Glutamatergic neuron (in vitro differentiated cells): ENCODE results near the gene SEC14L1. TPM values are rescaled to one million over a fixed set of nuclear protein-coding genes. Genes with fewer than 3 reads are reported as not detected.

Experiments used
- DNase-seq: peaks from one replicate; pipeline ENCODE4 v3.0.0; 2022
- H3K27ac Mint-ChIP-seq: one replicate; pipeline ENCODE4 v1.8.0; 2020; ENCODE audit warnings: mild to moderate bottlenecking, mixed read lengths, inconsistent platforms; ENCODE audit not compliant: unreplicated experiment
- H3K27me3 Mint-ChIP-seq: one replicate; pipeline ENCODE4 v1.8.0; 2020; ENCODE audit warnings: mild to moderate bottlenecking, moderate library complexity, mixed read lengths, inconsistent platforms; ENCODE audit not compliant: unreplicated experiment
- H3K36me3 Mint-ChIP-seq: one replicate; pipeline ENCODE4 v1.8.0; 2020; ENCODE audit warnings: mild to moderate bottlenecking, mixed read lengths, inconsistent platforms; ENCODE audit not compliant: unreplicated experiment
- H3K4me1 Mint-ChIP-seq: one replicate; pipeline ENCODE4 v1.8.0; 2020; ENCODE audit warnings: mild to moderate bottlenecking, low read depth, mixed read lengths, inconsistent platforms; ENCODE audit not compliant: unreplicated experiment
- H3K4me3 Mint-ChIP-seq: one replicate; pipeline ENCODE4 v1.8.0; 2020; ENCODE audit warnings: mild to moderate bottlenecking, mixed read lengths, inconsistent platforms; ENCODE audit not compliant: unreplicated experiment
- H3K9me3 Mint-ChIP-seq: one replicate; pipeline ENCODE4 v1.8.0; 2020; ENCODE audit warnings: mild to moderate bottlenecking, moderate library complexity, mixed read lengths, inconsistent platforms; ENCODE audit not compliant: unreplicated experiment
- total RNA-seq: library from RNA; stranded (reverse); fragmentation: NEBNext Ultra II Directional; extraction: Animal tissue kit (Norgen Biotek cat#: 25700); gene quantifications from one replicate; pipeline ENCODE4 v1.2.1, GENCODE V29; 2021; ENCODE audit not compliant: unreplicated experiment
- TF ChIP-seq, protein P1 (sequence below): fragments of 200-600 bp; sonication (generic); IDR thresholded peaks from one replicate; pipeline ENCODE4 v1.5.0; 2021; ENCODE audit not compliant: partially characterized antibody, unreplicated experiment

The SEC14L1 gene
- total RNA-seq, 1 donor from 2014 or later: 104 TPM

DNA sequence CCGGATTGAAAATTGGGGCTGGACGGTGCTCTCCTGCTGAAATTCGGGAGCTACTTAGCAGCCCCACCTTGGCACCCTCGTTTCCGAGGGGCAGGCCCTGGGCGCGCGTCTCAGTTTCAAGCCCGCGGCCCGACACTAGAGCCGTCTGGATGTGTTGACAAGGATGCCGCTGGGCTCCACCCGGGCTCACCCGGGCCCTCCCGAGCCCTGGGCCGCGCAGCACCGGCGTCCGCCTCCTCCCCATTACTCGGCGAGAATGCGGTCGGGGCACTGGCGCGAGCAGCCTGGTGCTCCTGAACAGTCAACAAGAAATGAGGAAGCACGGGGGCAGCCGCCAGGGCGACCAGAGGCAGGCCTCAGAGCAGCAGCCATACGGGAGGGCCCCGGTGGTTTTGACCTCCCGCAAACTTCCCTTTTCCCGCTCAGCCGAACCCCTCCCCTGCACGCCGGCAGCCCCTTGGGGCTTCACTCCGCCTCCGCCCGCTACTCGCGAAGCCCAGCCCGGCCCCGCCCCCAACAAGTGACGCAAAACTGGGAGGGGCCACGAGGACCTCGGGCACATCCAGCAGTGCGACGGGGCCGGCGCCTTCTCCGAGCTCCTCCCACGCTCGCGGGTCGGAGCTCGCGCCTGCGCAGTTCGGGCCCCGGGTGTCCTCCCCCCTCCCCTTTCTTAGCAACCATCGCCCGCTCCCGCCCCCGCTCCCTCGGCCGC, 447 bp upstream of the SEC14L1 start:
- peak overlapping the region; percentile 38 for H3K4me3 Mint-ChIP-seq
- H3K27ac Mint-ChIP-seq: peak overlapping the region; percentile 3
- H3K36me3 Mint-ChIP-seq: peaks cover 4% of the 10 kb centered on the region
- H3K4me1 Mint-ChIP-seq: no peaks in the 10 kb centered on the region
- peaks cover 9% of the 10 kb centered on the region for H3K9me3 Mint-ChIP-seq
- peaks cover 4% of the 10 kb centered on the region for H3K27me3 Mint-ChIP-seq
- TF ChIP-seq, protein P1, sequence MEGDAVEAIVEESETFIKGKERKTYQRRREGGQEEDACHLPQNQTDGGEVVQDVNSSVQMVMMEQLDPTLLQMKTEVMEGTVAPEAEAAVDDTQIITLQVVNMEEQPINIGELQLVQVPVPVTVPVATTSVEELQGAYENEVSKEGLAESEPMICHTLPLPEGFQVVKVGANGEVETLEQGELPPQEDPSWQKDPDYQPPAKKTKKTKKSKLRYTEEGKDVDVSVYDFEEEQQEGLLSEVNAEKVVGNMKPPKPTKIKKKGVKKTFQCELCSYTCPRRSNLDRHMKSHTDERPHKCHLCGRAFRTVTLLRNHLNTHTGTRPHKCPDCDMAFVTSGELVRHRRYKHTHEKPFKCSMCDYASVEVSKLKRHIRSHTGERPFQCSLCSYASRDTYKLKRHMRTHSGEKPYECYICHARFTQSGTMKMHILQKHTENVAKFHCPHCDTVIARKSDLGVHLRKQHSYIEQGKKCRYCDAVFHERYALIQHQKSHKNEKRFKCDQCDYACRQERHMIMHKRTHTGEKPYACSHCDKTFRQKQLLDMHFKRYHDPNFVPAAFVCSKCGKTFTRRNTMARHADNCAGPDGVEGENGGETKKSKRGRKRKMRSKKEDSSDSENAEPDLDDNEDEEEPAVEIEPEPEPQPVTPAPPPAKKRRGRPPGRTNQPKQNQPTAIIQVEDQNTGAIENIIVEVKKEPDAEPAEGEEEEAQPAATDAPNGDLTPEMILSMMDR: no peak
- peak; percentile 100 for DNase-seq

DNA sequence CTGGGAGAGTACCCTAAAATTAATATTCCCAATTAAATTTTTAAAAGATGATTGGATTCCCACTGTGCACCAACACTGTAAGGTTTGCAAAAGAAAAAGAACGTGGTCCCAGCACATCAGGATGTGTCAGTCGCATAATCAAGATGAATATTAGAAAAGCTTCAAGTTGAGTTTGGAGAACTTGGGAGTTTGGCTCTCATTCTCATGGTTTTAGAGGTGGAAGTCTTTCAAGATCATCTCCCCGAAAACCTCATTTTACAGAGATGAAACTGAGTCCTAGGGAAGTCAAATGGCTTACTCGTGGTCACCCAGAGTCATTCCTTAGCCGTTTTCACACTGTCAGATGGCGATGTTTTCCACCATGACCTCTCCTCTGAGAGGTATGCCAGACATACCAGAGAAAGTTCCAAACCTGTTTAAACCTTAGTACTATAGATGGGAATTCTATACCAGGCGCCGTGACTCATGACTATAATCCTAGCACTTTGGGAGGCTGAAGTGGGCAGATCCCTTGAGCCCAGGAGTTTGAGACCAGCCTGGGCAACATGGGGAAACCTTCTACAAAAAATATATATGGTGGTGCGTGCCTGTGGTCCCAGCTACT, 1.2 kb downstream of the SEC14L1 start:
- Mint-ChIP-seq H3K4me1 (peaks cover 7% of the 10 kb centered on the region), H3K4me3 (peak overlapping the region; percentile 93), H3K27me3 (peaks cover 4% of the 10 kb centered on the region), H3K9me3 (peaks cover 9% of the 10 kb centered on the region), H3K27ac (peak overlapping the region; percentile 55), H3K36me3 (peaks cover 4% of the 10 kb centered on the region)
- DNase-seq: no peak
- TF ChIP-seq, protein P1: no peak

DNA sequence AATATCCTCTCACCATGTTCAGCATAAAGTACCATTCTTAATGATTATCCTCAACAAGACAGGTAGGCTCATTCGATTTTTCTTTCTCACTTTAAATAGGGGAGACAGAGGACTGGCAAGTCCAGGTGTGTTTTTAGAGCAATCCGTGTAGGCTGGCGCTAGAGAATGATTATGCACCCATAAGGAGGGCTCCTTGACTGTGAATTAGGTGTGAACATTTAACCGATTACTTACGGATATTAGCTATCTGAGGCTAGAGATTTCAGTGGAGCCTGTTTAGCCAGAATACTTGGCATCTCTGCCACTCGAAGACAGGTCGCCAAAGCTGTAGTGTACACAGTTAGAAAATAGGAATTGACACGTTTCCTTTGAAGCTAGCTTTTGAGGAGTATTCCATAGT, 1.9 kb downstream of the SEC14L1 start:
- H3K27me3 Mint-ChIP-seq: peaks cover 4% of the 10 kb centered on the region
- TF ChIP-seq, protein P1: no peak
- peak overlapping the region; percentile 72 for H3K4me3 Mint-ChIP-seq
- H3K4me1 Mint-ChIP-seq: peaks cover 15% of the 10 kb centered on the region
- H3K27ac Mint-ChIP-seq: no peak overlapping the region
- H3K9me3 Mint-ChIP-seq: peaks cover 9% of the 10 kb centered on the region
- peaks cover 4% of the 10 kb centered on the region for H3K36me3 Mint-ChIP-seq
- no peak for DNase-seq

DNA sequence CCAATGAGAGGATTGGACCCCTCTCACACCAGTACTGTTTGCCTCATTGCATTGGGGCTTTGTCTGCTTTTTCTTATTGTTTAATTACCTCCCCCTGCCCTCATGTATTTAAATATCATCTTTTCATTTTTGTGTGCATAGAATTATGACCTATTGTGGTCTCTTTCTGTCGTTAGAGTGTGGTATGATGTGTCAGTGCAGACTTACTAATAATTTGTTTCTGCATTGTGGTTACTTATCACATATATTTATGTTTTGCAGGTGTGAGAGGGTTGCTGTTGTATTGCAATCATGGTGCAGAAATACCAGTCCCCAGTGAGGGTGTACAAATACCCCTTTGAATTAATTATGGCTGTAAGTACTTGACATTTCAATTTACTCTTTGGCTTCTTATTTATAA, 2.5 kb downstream of the SEC14L1 start:
- H3K9me3 Mint-ChIP-seq: peaks cover 4% of the 10 kb centered on the region
- no peak for DNase-seq
- H3K27ac Mint-ChIP-seq: no peak overlapping the region
- peaks cover 4% of the 10 kb centered on the region for H3K27me3 Mint-ChIP-seq
- TF ChIP-seq, protein P1: no peak
- H3K4me1 Mint-ChIP-seq: peaks cover 19% of the 10 kb centered on the region
- no peaks in the 10 kb centered on the region for H3K36me3 Mint-ChIP-seq
- no peak overlapping the region for H3K4me3 Mint-ChIP-seq

DNA sequence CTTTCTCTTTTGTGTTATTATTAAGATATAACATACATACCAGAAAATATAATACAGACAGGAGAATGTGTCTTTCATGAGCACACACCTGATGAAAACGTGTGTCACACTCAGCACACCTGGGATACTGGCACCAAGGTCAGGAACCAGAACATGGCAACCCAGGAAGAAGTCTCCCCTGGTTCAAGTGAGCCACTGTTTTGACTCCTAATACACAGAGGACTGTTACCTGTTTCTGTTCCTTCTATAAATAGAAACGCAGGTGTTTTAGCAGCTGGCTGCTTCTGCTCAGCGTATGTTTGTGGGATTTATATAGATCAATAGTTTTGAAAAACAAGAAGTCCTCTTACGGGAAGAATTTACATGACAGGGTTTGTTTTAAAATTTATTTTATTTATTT, 3.5 kb downstream of the SEC14L1 start:
- Mint-ChIP-seq H3K27ac (no peak overlapping the region), H3K4me3 (no peak overlapping the region), H3K36me3 (peaks cover 5% of the 10 kb centered on the region), H3K4me1 (peaks cover 28% of the 10 kb centered on the region), H3K27me3 (peaks cover 4% of the 10 kb centered on the region), H3K9me3 (peaks cover 5% of the 10 kb centered on the region)
- TF ChIP-seq, protein P1: no peak
- no peak for DNase-seq
